GM12878 (cell line): ENCODE data around the gene MAGI1. TPM values are rescaled to one million over a fixed set of nuclear protein-coding genes. Genes with fewer than 3 reads are reported as not detected.

ENCODE experiments used
- ATAC-seq: fragments of 200-7000 bp; cut with Tn5 transposase; 3 replicates; pipeline ENCODE4 v1.9.1; 2020; ENCODE audit warnings: mild to moderate bottlenecking, moderate library complexity
- BruUV-seq: library from RNA; stranded (reverse); fragments of 400-500 nt; replicated peaks from 2 replicates; lab custom pipeline; 2021; lab: Mats Ljungman, UMichigan
- CTCF ChIA-PET: fragments of 300-600 bp; sonication (Branson Sonifier 250); formaldehyde crosslinking; extraction: SDS; loops from one replicate; lab custom pipeline; 2021; ENCODE audit warnings: inconsistent platforms; lab: Yijun Ruan, JAX
- POLR2A ChIA-PET: fragments of 350-600 bp; formaldehyde crosslinking; extraction: SDS; loops from one replicate; lab custom pipeline; 2021; ENCODE audit warnings: inconsistent platforms; lab: Charles Lee
- RAD21 ChIA-PET: fragments of 300-600 bp; sonication (Branson Sonifier 250); formaldehyde crosslinking; loops from one replicate; lab custom pipeline; 2023; ENCODE audit warnings: antibody characterized with exemption; ENCODE audit not compliant: unreplicated experiment; lab: Charles Lee
- SMC1A ChIA-PET: fragments of 300-600 bp; sonication (Branson Sonifier 250); formaldehyde crosslinking; loops from one replicate; lab custom pipeline; 2023; ENCODE audit not compliant: unreplicated experiment, uncharacterized antibody; lab: Charles Lee
- DNase-seq: peaks from one replicate; pipeline ENCODE4 v3.0.0-alpha.2; 2011; ENCODE audit warnings: low read depth, low spot score
- FAIRE-seq: peaks from 3 replicates; lab custom pipeline; 2011; peaks lifted over from hg19 to GRCh38; lab: Jason Lieb, UNC
- H2AFZ ChIP-seq: 2 replicates; pipeline ENCODE4 v1.6.0; 2011; ENCODE audit warnings: low read depth, low read length, control low read depth; ENCODE audit not compliant: control insufficient read depth
- H3K27ac ChIP-seq: 2 replicates; pipeline ENCODE4 v1.5.1; 2011; ENCODE audit warnings: control low read depth; ENCODE audit not compliant: control insufficient read depth, insufficient read depth
- H3K27me3 ChIP-seq, 2 experiments: replicated peaks in 1 of 2; 2 replicates each; pipeline versions ENCODE4 v1.6.0 to v1.6.1; 2011; ENCODE audit warnings: low read length in 1 of 2; ENCODE audit not compliant: control insufficient read depth in 2 of 2, insufficient read depth in 2 of 2
- H3K36me3 ChIP-seq, 2 experiments: 2 replicates each; pipeline ENCODE4 v1.5.1; 2011; ENCODE audit warnings: low read length in 1 of 2; ENCODE audit not compliant: control insufficient read depth in 2 of 2, insufficient read depth in 2 of 2
- H3K4me1 ChIP-seq: 2 replicates; pipeline ENCODE4 v1.6.1; 2011; ENCODE audit warnings: mild to moderate bottlenecking, low read length, moderate library complexity, mixed read lengths; ENCODE audit not compliant: control insufficient read depth, insufficient read depth
- H3K4me2 ChIP-seq: 2 replicates; pipeline ENCODE4 v1.6.0; 2011; ENCODE audit warnings: control low read depth; ENCODE audit not compliant: control insufficient read depth, insufficient read depth
- H3K4me3 ChIP-seq: fragments of 200-600 bp; sonication (generic); 2 replicates; pipeline ENCODE4 v1.5.1; 2016
- H3K79me2 ChIP-seq: 2 replicates; pipeline ENCODE4 v1.6.0; 2011; ENCODE audit warnings: low read length; ENCODE audit not compliant: control insufficient read depth, insufficient read depth
- H3K9ac ChIP-seq: 2 replicates; pipeline ENCODE4 v1.8.0; 2011; ENCODE audit warnings: low read length, control low read depth, mixed read lengths; ENCODE audit not compliant: control insufficient read depth, insufficient read depth
- H3K9me3 ChIP-seq: replicated peaks from 3 replicates; pipeline ENCODE4 v1.5.1; 2011; ENCODE audit warnings: mild to moderate bottlenecking, low read length; ENCODE audit not compliant: control insufficient read depth, insufficient read depth
- H4K20me1 ChIP-seq: 2 replicates; pipeline ENCODE4 v1.6.0; 2011; ENCODE audit not compliant: control insufficient read depth, insufficient read depth
- CBFB ChIP-seq: IDR thresholded peaks from 2 replicates; pipeline ENCODE4 v1.6.1; 2016; ENCODE audit warnings: antibody characterized with exemption, low read depth
- EP300 ChIP-seq, 2 experiments: fragments of 150-350 bp in 1 of 2; IDR thresholded peaks; 2 replicates each; pipeline ENCODE4 v1.6.1; 2011 to 2012; ENCODE audit warnings: low read depth in 2 of 2, low read length in 2 of 2, borderline replicate concordance in 1 of 2, improper control_type of control experiment in 1 of 2, inconsistent platforms in 1 of 2; ENCODE audit not compliant: control insufficient read depth in 1 of 2
- EZH2 ChIP-seq: IDR thresholded peaks from 2 replicates; pipeline ENCODE4 v1.6.1; 2012; ENCODE audit warnings: low read depth, mild to moderate bottlenecking, control low read depth, inconsistent platforms, low read length, borderline replicate concordance; ENCODE audit not compliant: control insufficient read depth
- MEF2B ChIP-seq: fragments of 450-650 bp; IDR thresholded peaks from 2 replicates; pipeline ENCODE4 v1.6.1; 2018; ENCODE audit warnings: mild to moderate bottlenecking, moderate library complexity; ENCODE audit not compliant: partially characterized antibody, poor library complexity, severe bottlenecking
- MXI1 ChIP-seq: fragments of 150-350 bp; IDR thresholded peaks from 2 replicates; pipeline ENCODE4 v1.6.1; 2011; ENCODE audit warnings: low read depth, mild to moderate bottlenecking, inconsistent platforms, low read length, improper control_type of control experiment
- NFYB ChIP-seq: IDR thresholded peaks from 2 replicates; pipeline ENCODE4 v1.6.1; 2011; ENCODE audit warnings: low read depth, mild to moderate bottlenecking, low read length, improper control_type of control experiment, moderate library complexity; ENCODE audit not compliant: insufficient read depth
- SIN3A ChIP-seq: IDR thresholded peaks from 2 replicates; pipeline ENCODE4 v1.6.1; 2012; ENCODE audit warnings: low read depth, low read length, improper control_type of control experiment
- SPI1 ChIP-seq: IDR thresholded peaks from 2 replicates; pipeline ENCODE4 v1.6.1; 2011; ENCODE audit warnings: low read depth, mild to moderate bottlenecking, low read length, moderate library complexity, borderline replicate concordance; ENCODE audit not compliant: insufficient read depth
- TCF3 ChIP-seq: IDR thresholded peaks from 2 replicates; pipeline ENCODE4 v1.6.1; 2012; ENCODE audit warnings: low read depth, mild to moderate bottlenecking, low read length, borderline replicate concordance; ENCODE audit not compliant: insufficient read depth
- WGBS: methylation state at CpG from one replicate; pipeline ENCODE4 v1.1.6; 2016; ENCODE audit warnings: low lambda C conversion rate; ENCODE audit not compliant: insufficient replicate concordance, insufficient coverage; ENCODE audit errors: missing lambda C conversion rate; 5-methylcytosine and 5-hydroxymethylcytosine counted together
- in situ Hi-C: fragments of 300-500 bp; cut with MboI; formaldehyde crosslinking; loops from 9 replicates; pipeline ENCODE4 v1.14.3; 2018; ENCODE audit warnings: mixed read lengths
- intact Hi-C: fragments of 100-400 bp; cut with micrococcal nuclease; formaldehyde crosslinking; loops from one replicate; pipeline ENCODE4 v1.14.2; 2022; ENCODE audit not compliant: unreplicated experiment
- polyA plus RNA-seq, 11 experiments: library from polyadenylated mRNA; depleted of rRNA in 4 of 11; unstranded in 6 of 11; stranded (reverse) in 5 of 11; fragments of >200 nt; fragmentation: Nextera tagmentation in 4 of 11; fragmentation: Illumina TruSeq in 1 of 11; extraction: Ambion mirVana in 4 of 11; extraction: Trizol in 1 of 11; gene quantifications; 1 replicate in 1 of 11; 2 replicates in 10 of 11; pipeline versions ENCODE4 v1.2.1 to v1.2.3, GENCODE V29; 2011 to 2016; ENCODE audit warnings: inconsistent platforms in 2 of 11, missing spikeins in 2 of 11, low read depth in 1 of 11
- total RNA-seq, 4 experiments: library from RNA; depleted of rRNA in 3 of 4; stranded (reverse); fragments of >200 nt in 3 of 4; fragmentation: Illumina TruSeq in 1 of 4; extraction: Trizol in 1 of 4; gene quantifications; 2 replicates each; pipeline versions ENCODE4 v1.2.1 to v1.2.3, GENCODE V29; 2013 to 2021
- TF ChIP-seq, protein P1 (sequence below), 3 experiments: IDR thresholded peaks in 2 of 3; conservative IDR thresholded peaks in 1 of 3; 2 replicates each; pipeline ENCODE4 v1.5.1; 2011; ENCODE audit warnings: low read depth in 3 of 3, low read length in 3 of 3, mild to moderate bottlenecking in 3 of 3, control low read depth in 2 of 3, moderate library complexity in 2 of 3, inconsistent platforms in 1 of 3, mixed read lengths in 1 of 3; ENCODE audit not compliant: control insufficient read depth in 2 of 3, insufficient read depth in 1 of 3; ENCODE audit errors: extremely low read depth in 1 of 3
- TF ChIP-seq, protein P2 (sequence below): fragments of 450-650 bp; IDR thresholded peaks from 2 replicates; pipeline ENCODE4 v1.6.1; 2018; ENCODE audit warnings: borderline replicate concordance, mild to moderate bottlenecking; ENCODE audit not compliant: partially characterized antibody
- TF ChIP-seq, protein P3 (sequence below): fragments of 450-650 bp; IDR thresholded peaks from 2 replicates; pipeline ENCODE4 v1.6.1; 2017; ENCODE audit warnings: antibody characterized with exemption, mild to moderate bottlenecking, moderate library complexity
- TF ChIP-seq, protein P4 (sequence below): fragments of 450-650 bp; IDR thresholded peaks from 2 replicates; pipeline ENCODE4 v1.6.1; 2016; ENCODE audit warnings: mild to moderate bottlenecking

MAGI1 gene
- total and polyA plus RNA-seq, 10 of the 15 experiments (the other 5 are each of a cell fraction or from before 2014, with no cell fraction given), result 0.02 to 3.3 (median 0.29) TPM; not detected in 1

DNA sequence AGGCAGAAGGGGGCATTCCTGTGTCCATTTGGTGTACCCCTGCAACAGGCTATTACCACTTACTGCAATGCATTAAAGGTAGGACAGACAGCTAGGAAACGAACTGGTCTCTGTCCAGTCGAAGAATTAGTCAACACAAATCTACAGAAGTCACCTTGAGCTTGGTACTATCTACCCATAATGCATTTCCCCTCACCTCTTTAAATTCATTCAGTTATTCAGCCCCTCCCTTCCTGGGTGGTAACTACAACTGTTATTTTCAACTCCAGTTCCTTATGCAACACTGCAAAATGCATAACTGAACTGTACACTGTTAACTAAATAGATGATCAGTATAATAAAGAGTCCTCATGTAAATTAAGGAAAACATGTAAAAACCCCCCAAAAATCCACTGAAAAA lies 77.6 kb downstream of the MAGI1 start (continued):
- TF ChIP-seq EZH2, result no peak
- no peak for TF ChIP-seq SPI1
- TF ChIP-seq MEF2B, result no peak
- TF ChIP-seq, protein P1, sequence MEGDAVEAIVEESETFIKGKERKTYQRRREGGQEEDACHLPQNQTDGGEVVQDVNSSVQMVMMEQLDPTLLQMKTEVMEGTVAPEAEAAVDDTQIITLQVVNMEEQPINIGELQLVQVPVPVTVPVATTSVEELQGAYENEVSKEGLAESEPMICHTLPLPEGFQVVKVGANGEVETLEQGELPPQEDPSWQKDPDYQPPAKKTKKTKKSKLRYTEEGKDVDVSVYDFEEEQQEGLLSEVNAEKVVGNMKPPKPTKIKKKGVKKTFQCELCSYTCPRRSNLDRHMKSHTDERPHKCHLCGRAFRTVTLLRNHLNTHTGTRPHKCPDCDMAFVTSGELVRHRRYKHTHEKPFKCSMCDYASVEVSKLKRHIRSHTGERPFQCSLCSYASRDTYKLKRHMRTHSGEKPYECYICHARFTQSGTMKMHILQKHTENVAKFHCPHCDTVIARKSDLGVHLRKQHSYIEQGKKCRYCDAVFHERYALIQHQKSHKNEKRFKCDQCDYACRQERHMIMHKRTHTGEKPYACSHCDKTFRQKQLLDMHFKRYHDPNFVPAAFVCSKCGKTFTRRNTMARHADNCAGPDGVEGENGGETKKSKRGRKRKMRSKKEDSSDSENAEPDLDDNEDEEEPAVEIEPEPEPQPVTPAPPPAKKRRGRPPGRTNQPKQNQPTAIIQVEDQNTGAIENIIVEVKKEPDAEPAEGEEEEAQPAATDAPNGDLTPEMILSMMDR (IDR thresholded peaks at IDR 0.05 in 2 of 3, conservative IDR thresholded peaks at IDR 0.05 in 1 of 3; ENCODE audit: control insufficient read depth in 2 of 3, extremely low read depth in 1 of 3, insufficient read depth in 1 of 3, low read depth in 3 of 3, low read length in 3 of 3), result no peak
- no peak for TF ChIP-seq TCF3
- TF ChIP-seq MXI1, result no peak
- TF ChIP-seq, protein P2, sequence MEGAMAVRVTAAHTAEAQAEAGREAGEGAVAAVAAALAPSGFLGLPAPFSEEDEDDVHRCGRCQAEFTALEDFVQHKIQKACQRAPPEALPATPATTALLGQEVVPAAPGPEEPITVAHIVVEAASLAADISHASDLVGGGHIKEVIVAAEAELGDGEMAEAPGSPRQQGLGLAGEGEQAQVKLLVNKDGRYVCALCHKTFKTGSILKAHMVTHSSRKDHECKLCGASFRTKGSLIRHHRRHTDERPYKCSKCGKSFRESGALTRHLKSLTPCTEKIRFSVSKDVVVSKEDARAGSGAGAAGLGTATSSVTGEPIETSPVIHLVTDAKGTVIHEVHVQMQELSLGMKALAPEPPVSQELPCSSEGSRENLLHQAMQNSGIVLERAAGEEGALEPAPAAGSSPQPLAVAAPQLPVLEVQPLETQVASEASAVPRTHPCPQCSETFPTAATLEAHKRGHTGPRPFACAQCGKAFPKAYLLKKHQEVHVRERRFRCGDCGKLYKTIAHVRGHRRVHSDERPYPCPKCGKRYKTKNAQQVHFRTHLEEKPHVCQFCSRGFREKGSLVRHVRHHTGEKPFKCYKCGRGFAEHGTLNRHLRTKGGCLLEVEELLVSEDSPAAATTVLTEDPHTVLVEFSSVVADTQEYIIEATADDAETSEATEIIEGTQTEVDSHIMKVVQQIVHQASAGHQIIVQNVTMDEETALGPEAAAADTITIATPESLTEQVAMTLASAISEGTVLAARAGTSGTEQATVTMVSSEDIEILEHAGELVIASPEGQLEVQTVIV, result no peak

DNA sequence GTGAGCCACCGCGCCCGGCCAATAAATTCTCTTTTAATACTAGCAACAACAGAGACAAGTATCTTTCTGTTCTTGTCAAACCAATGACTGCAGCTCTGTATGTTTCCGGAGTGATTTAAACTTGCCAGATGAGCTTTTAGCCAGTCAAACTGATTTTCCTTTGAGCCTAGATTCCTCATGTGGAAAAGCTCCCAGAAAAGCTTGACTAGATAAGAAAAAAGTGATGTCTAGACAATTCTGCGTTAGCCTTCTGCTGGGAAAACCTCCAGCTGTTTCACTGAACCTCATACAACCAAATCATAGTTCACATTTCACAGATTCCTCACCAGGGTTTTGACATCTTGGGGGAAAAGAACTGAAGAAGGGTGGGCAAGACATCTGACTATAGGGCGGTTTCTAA lies 78.6 kb downstream of the MAGI1 start:
- no peak for DNase-seq
- POLR2A ChIA-PET, result interaction anchor here (0.6 kb wide), 1 partner anchor 38 kb away, joined by 5 read pairs; no protein-coding TSS in a partner anchor
- no peak for ATAC-seq
- H3K27ac ChIP-seq, result no peak overlapping the region
- RAD21 ChIA-PET, result no interaction called here
- intact Hi-C loops, result no loop called here
- no peak overlapping the region for H3K4me2 ChIP-seq
- H3K9ac ChIP-seq, result no peak overlapping the region
- 55% methylated on average over 6 of the region's 6 CpGs for WGBS
- CTCF ChIA-PET, result no interaction called here
- SMC1A ChIA-PET, result no interaction called here
- H3K4me1 ChIP-seq, result no peaks in the 10 kb centered on the region
- no peaks in the 10 kb centered on the region for H3K9me3 ChIP-seq
- H3K79me2 ChIP-seq, result no peaks in the 10 kb centered on the region
- in situ Hi-C loops, result no loop called here
- no peaks in the 10 kb centered on the region for H3K36me3 ChIP-seq
- H3K4me3 ChIP-seq, result no peak overlapping the region
- H2AFZ ChIP-seq, result no peak overlapping the region
- H4K20me1 ChIP-seq, result no peaks in the 10 kb centered on the region
- FAIRE-seq, result no peak
- no peaks in the 10 kb centered on the region for H3K27me3 ChIP-seq
- BruUV-seq, result no TSS peak
- TF ChIP-seq SIN3A (no peak), EP300 (IDR thresholded peaks at IDR 0.05; ENCODE audit: borderline replicate concordance in 1 of 2, control insufficient read depth in 1 of 2, low read depth in 2 of 2, low read length in 2 of 2) (no peak), CBFB (no peak), NFYB (no peak)
- TF ChIP-seq, protein P3, sequence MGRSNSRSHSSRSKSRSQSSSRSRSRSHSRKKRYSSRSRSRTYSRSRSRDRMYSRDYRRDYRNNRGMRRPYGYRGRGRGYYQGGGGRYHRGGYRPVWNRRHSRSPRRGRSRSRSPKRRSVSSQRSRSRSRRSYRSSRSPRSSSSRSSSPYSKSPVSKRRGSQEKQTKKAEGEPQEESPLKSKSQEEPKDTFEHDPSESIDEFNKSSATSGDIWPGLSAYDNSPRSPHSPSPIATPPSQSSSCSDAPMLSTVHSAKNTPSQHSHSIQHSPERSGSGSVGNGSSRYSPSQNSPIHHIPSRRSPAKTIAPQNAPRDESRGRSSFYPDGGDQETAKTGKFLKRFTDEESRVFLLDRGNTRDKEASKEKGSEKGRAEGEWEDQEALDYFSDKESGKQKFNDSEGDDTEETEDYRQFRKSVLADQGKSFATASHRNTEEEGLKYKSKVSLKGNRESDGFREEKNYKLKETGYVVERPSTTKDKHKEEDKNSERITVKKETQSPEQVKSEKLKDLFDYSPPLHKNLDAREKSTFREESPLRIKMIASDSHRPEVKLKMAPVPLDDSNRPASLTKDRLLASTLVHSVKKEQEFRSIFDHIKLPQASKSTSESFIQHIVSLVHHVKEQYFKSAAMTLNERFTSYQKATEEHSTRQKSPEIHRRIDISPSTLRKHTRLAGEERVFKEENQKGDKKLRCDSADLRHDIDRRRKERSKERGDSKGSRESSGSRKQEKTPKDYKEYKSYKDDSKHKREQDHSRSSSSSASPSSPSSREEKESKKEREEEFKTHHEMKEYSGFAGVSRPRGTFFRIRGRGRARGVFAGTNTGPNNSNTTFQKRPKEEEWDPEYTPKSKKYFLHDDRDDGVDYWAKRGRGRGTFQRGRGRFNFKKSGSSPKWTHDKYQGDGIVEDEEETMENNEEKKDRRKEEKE, result no peak
- TF ChIP-seq, protein P4, sequence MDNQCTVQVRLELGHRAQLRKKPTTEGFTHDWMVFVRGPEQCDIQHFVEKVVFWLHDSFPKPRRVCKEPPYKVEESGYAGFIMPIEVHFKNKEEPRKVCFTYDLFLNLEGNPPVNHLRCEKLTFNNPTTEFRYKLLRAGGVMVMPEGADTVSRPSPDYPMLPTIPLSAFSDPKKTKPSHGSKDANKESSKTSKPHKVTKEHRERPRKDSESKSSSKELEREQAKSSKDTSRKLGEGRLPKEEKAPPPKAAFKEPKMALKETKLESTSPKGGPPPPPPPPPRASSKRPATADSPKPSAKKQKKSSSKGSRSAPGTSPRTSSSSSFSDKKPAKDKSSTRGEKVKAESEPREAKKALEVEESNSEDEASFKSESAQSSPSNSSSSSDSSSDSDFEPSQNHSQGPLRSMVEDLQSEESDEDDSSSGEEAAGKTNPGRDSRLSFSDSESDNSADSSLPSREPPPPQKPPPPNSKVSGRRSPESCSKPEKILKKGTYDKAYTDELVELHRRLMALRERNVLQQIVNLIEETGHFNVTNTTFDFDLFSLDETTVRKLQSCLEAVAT, result no peak
